Measurements from ENCODE around the gene PIP4P1. TPM values are rescaled to one million over a fixed set of nuclear protein-coding genes. Genes with fewer than 3 reads are reported as not detected.

PIP4P1 gene
- total and polyA plus RNA-seq, 2 of the 13 experiments (the other 11 are each of a cell fraction or from before 2014, with no cell fraction given): 33.4 to 47.0 TPM

- TF ChIP-seq ZNF350 (CRISPR knock-in tag; IDR thresholded peaks at IDR 0.05; ENCODE audit: borderline replicate concordance, low read depth) (peak; percentile 75; the same call in 1 of the 2 replicates), SNRNP70 (IDR thresholded peaks at IDR 0.05; ENCODE audit: low read depth, low read length) (no peak), ZNF430 (CRISPR knock-in tag; IDR thresholded peaks at IDR 0.05) (no peak), ASH2L (IDR thresholded peaks at IDR 0.05; ENCODE audit: insufficient read length, low read depth, low read length) (peak; percentile 68), ZNF138 (CRISPR knock-in tag; IDR thresholded peaks at IDR 0.05; ENCODE audit: low read depth) (no peak), TCF7 (IDR thresholded peaks at IDR 0.05; ENCODE audit: low read depth) (no peak), ZNF704 (CRISPR knock-in tag; IDR thresholded peaks at IDR 0.05; ENCODE audit: borderline replicate concordance) (peak; percentile 89; the same call in 1 of the 2 replicates), ZHX2 (IDR thresholded peaks at IDR 0.05; ENCODE audit: low read depth) (0 out of 2 replicates have a peak, but pooled peaks have one; percentile 30), ZHX2 (CRISPR knock-in tag; IDR thresholded peaks at IDR 0.05; ENCODE audit: borderline replicate concordance) (0 out of 2 replicates have a peak, but pooled peaks have one; percentile 71), ETV6 (CRISPR knock-in tag; conservative IDR thresholded peaks at IDR 0.05) (no peak), CENPT (CRISPR knock-in tag; IDR thresholded peaks at IDR 0.05; ENCODE audit: low read depth) (peak; percentile 78; the same call in 1 of the 2 replicates), ZNF558 (CRISPR knock-in tag; IDR thresholded peaks at IDR 0.05; ENCODE audit: borderline replicate concordance) (peak; percentile 97; the same call in 1 of the 2 replicates), TCF7L2 (IDR thresholded peaks at IDR 0.05; ENCODE audit: low read depth, low read length) (no peak), ZNF574 (CRISPR knock-in tag; IDR thresholded peaks at IDR 0.05) (peak; percentile 79), MAFK (conservative IDR thresholded peaks at IDR 0.05 in 1 of 2, IDR thresholded peaks at IDR 0.05 in 1 of 2; ENCODE audit: low read length in 2 of 2) (no peak), MLLT10 (CRISPR knock-in tag; IDR thresholded peaks at IDR 0.05) (no peak), HNF4A (CRISPR knock-in tag; IDR thresholded peaks at IDR 0.05) (no peak)
Observed at GRCh38 chr14:20412876-20413743, 48.1 kb downstream of the PIP4P1 start, which contains the start of gene TEP1 (continued).
